Right lobe of liver (tissue), 4 donors: ENCODE data around the gene IL3.

Source experiments
- POLR2A ChIP-seq: fragments of 450-650 bp; IDR thresholded peaks from one replicate; pipeline ENCODE4 v1.6.1; 2017; ENCODE audit warnings: antibody characterized with exemption, mild to moderate bottlenecking
- TF ChIP-seq, protein P1 (sequence below), 4 donors: fragments of 200-600 bp in 3 of 4; fragments of 450-650 bp in 1 of 4; IDR thresholded peaks; one replicate each; pipeline versions ENCODE4 v1.5.1 to v1.8.0; 2016 to 2022; ENCODE audit warnings: antibody characterized with exemption in 4 of 4, mild to moderate bottlenecking in 2 of 4
- donor health status: DM: no; HTN: no; CAD: no.
- donor health status: DM: no; HTN: no; CAD: no.
- donor health status: DM: no; HTN: yes; CAD: no.

DNA sequence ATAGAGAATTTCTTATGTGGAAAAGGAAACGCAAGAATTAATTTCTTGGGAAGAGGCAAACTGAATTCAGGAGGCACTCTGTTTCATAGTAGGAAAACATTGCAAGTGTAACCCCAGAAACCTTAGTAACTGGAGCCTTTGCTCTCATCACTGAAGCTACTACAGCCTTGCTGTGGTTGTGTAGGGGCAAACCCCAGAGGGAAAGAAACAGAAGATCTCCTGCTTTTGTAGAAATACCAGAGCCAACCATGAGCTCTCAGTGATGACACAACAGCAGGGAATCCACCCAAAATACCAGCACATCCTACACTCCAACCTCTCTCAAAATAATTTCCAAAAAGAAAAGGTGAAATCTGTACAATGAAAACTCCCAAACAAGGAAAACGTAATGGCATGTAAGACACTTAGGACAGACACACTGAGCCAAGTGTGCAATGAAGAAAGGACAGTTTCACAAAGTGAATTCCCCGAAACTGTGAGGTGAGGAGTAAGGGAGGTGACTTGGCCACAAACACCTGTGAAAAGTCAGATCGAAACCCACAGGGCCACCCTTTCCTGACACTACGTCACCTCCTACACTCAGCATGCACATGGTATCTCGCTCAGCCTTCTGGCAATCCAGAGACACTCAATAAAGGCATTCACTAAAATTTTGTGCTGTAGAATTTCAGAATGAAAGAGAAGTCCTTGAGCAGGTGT, 40.4 kb upstream of the IL3 start:
- TF ChIP-seq, protein P1, sequence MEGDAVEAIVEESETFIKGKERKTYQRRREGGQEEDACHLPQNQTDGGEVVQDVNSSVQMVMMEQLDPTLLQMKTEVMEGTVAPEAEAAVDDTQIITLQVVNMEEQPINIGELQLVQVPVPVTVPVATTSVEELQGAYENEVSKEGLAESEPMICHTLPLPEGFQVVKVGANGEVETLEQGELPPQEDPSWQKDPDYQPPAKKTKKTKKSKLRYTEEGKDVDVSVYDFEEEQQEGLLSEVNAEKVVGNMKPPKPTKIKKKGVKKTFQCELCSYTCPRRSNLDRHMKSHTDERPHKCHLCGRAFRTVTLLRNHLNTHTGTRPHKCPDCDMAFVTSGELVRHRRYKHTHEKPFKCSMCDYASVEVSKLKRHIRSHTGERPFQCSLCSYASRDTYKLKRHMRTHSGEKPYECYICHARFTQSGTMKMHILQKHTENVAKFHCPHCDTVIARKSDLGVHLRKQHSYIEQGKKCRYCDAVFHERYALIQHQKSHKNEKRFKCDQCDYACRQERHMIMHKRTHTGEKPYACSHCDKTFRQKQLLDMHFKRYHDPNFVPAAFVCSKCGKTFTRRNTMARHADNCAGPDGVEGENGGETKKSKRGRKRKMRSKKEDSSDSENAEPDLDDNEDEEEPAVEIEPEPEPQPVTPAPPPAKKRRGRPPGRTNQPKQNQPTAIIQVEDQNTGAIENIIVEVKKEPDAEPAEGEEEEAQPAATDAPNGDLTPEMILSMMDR (IDR thresholded peaks at IDR 0.05) = no peak
- no peak for TF ChIP-seq POLR2A
